DND-41 (cell line): ENCODE results near the gene PTPN12.

Experiments
- EZH2 ChIP-seq: IDR thresholded peaks from 3 replicates; pipeline ENCODE4 v1.6.1; 2012; ENCODE audit warnings: borderline replicate concordance, low read depth, mild to moderate bottlenecking, moderate library complexity, low read length, inconsistent platforms; ENCODE audit not compliant: severe bottlenecking
- TF ChIP-seq, protein P1 (sequence below): IDR thresholded peaks from 2 replicates; pipeline ENCODE4 v1.5.1; 2012; ENCODE audit warnings: borderline replicate concordance, low read length, moderate library complexity, mild to moderate bottlenecking; ENCODE audit not compliant: poor library complexity, severe bottlenecking; ENCODE audit errors: extremely low read depth

DNA sequence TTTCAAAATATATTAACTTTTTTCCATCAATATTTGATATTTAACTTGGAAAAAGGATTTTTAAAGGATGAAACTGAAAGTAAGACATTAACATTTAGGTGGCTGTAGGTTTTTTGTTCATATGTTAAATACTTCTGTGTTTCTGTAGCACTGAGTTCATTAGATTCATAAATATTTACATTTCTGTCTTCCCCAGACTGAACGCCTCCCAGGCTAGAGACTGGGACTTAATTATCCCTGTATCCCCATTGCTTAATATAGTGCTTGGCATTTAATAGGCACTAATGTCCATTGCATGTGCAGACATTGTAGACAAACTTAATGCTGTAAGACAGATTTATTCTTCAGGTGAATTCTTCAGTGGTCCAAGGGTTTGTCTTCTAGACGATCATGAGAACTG, 7.4 kb downstream of the PTPN12 start:
- TF ChIP-seq, protein P1, sequence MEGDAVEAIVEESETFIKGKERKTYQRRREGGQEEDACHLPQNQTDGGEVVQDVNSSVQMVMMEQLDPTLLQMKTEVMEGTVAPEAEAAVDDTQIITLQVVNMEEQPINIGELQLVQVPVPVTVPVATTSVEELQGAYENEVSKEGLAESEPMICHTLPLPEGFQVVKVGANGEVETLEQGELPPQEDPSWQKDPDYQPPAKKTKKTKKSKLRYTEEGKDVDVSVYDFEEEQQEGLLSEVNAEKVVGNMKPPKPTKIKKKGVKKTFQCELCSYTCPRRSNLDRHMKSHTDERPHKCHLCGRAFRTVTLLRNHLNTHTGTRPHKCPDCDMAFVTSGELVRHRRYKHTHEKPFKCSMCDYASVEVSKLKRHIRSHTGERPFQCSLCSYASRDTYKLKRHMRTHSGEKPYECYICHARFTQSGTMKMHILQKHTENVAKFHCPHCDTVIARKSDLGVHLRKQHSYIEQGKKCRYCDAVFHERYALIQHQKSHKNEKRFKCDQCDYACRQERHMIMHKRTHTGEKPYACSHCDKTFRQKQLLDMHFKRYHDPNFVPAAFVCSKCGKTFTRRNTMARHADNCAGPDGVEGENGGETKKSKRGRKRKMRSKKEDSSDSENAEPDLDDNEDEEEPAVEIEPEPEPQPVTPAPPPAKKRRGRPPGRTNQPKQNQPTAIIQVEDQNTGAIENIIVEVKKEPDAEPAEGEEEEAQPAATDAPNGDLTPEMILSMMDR, result no peak
- TF ChIP-seq EZH2, result no peak
